ENCODE measurements around the gene RNF135. TPM values are rescaled to one million over a fixed set of nuclear protein-coding genes. Genes with fewer than 3 reads are reported as not detected.

Gene RNF135
- total RNA-seq, 1 donor from 2014 or later, result 25.3 TPM

- intact Hi-C loops (cut with DNase I), result no loop called here
- DNase-seq (no peak), ATAC-seq (no peak)
- no peaks in the 10 kb centered on the region for H3K27me3 ChIP-seq
- peaks cover 11% of the 10 kb centered on the region for H3K4me1 ChIP-seq
- TF ChIP-seq, protein P1, sequence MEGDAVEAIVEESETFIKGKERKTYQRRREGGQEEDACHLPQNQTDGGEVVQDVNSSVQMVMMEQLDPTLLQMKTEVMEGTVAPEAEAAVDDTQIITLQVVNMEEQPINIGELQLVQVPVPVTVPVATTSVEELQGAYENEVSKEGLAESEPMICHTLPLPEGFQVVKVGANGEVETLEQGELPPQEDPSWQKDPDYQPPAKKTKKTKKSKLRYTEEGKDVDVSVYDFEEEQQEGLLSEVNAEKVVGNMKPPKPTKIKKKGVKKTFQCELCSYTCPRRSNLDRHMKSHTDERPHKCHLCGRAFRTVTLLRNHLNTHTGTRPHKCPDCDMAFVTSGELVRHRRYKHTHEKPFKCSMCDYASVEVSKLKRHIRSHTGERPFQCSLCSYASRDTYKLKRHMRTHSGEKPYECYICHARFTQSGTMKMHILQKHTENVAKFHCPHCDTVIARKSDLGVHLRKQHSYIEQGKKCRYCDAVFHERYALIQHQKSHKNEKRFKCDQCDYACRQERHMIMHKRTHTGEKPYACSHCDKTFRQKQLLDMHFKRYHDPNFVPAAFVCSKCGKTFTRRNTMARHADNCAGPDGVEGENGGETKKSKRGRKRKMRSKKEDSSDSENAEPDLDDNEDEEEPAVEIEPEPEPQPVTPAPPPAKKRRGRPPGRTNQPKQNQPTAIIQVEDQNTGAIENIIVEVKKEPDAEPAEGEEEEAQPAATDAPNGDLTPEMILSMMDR (IDR thresholded peaks at IDR 0.05), result no peak
- no peak overlapping the region for H3K4me3 ChIP-seq
- H3K36me3 ChIP-seq, result no peaks in the 10 kb centered on the region
- no peak overlapping the region for H3K27ac ChIP-seq
- H3K9me3 ChIP-seq, result no peaks in the 10 kb centered on the region
These were observed 77.3 kb downstream of the RNF135 start for GRCh38 chr17:31048142-31048541.

DNA sequence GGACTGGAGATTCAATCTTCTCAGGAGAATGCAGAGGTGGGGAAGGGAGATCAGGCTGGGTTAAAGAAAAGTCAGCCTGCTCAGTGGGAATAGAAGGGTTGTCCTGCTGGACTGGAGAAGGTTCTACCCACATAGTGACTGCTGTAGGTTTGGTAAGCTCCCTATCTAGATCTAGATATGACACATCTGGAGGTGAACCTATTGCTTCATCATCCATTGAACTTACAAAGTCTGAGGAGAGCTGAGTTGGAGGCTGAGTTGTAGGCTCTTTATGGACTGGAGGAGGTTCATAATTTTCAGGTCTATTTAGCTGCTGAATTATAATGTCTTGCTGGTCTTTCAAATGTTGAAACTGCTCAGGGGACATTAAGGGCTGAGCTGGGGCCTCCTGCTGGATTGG lies 77.9 kb downstream of the RNF135 start:
- Histone ChIP-seq H3K27me3 (no peaks in the 10 kb centered on the region), H3K4me3 (no peak overlapping the region), H3K36me3 (no peaks in the 10 kb centered on the region), H3K27ac (no peak overlapping the region), H3K4me1 (peaks cover 11% of the 10 kb centered on the region), H3K9me3 (no peaks in the 10 kb centered on the region)
- intact Hi-C loops (cut with DNase I), result no loop called here
- TF ChIP-seq, protein P1 (IDR thresholded peaks at IDR 0.05), result no peak
- no peak for DNase-seq
- no peak for ATAC-seq

Other genes starting within 250 kb of the RNF135 start
- gene CRLF3, start 146.3 kb upstream of the RNF135 start, total RNA-seq, result 20.1 TPM
- gene ATAD5, start 139.1 kb upstream of the RNF135 start, total RNA-seq, result 1.1 TPM
- 14.7 TPM for gene TEFM, start 64.8 kb upstream of the RNF135 start, total RNA-seq
- gene ADAP2, start 49.1 kb upstream of the RNF135 start, total RNA-seq, result 19.8 TPM
- gene NF1, start 123.9 kb downstream of the RNF135 start, total RNA-seq, result 61.6 TPM

All from upper lobe of right lung (tissue), 1 donor.